ENCODE results near the gene IGF2R.
A peak's percentile ranks its signal among the peaks of the same experiment; 100 is the strongest.
"Not testable (repeated sequence)": the region's sequence is repeated elsewhere in the genome, so short reads cannot be mapped to it uniquely, and the experiment has no call there.

The IGF2R gene, protein sequence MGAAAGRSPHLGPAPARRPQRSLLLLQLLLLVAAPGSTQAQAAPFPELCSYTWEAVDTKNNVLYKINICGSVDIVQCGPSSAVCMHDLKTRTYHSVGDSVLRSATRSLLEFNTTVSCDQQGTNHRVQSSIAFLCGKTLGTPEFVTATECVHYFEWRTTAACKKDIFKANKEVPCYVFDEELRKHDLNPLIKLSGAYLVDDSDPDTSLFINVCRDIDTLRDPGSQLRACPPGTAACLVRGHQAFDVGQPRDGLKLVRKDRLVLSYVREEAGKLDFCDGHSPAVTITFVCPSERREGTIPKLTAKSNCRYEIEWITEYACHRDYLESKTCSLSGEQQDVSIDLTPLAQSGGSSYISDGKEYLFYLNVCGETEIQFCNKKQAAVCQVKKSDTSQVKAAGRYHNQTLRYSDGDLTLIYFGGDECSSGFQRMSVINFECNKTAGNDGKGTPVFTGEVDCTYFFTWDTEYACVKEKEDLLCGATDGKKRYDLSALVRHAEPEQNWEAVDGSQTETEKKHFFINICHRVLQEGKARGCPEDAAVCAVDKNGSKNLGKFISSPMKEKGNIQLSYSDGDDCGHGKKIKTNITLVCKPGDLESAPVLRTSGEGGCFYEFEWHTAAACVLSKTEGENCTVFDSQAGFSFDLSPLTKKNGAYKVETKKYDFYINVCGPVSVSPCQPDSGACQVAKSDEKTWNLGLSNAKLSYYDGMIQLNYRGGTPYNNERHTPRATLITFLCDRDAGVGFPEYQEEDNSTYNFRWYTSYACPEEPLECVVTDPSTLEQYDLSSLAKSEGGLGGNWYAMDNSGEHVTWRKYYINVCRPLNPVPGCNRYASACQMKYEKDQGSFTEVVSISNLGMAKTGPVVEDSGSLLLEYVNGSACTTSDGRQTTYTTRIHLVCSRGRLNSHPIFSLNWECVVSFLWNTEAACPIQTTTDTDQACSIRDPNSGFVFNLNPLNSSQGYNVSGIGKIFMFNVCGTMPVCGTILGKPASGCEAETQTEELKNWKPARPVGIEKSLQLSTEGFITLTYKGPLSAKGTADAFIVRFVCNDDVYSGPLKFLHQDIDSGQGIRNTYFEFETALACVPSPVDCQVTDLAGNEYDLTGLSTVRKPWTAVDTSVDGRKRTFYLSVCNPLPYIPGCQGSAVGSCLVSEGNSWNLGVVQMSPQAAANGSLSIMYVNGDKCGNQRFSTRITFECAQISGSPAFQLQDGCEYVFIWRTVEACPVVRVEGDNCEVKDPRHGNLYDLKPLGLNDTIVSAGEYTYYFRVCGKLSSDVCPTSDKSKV (N-terminal part only)

DNA sequence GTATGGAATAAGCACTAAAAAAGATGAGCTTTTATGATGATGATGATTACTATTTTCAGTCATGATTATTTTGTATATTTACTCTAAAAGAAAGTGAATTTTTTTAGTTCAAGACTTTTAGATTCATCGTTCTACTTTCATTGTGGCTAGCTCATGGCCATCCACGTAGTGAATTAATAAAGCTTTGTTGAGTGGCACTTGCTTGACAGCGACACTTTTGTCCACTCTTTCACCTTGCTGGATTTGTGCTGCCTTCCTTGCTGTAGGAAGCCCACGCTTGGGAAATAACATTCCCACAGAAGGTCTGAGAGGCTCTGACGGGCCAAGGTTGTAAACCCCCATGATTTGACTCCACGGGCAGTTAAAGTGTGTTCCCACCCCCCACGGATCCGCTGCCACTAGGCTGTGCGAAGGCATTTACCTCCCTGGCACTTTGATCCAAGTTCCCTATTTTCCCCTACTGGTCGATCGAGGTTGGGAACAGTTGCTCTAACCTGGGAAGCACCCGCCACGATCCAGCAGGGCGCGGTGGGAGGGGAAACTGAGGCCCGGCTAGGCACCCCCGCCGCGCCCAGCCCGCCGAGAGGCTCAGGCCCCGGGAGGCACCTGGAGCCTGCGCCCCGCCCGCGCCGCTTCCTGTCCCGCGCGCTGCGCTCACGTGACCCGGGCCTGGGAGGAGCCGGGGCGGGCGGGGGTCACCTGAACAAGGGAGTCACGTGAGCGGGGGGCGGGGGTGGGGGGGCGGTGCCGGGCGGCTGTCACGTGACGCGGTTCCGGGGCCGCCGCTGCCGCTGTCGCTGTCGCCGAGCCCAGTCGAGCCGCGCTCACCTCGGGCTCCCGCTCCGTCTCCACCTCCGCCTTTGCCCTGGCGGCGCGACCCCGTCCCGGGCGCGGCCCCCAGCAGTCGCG is at the start of gene IGF2R:
Gene IGF2R (plus strand): TSS at position 788 of the 909 bp plus-strand sequence. CDS start 165 bp downstream, outside the sequence.
- peak; percentile 72 for DNase-seq

DNA sequence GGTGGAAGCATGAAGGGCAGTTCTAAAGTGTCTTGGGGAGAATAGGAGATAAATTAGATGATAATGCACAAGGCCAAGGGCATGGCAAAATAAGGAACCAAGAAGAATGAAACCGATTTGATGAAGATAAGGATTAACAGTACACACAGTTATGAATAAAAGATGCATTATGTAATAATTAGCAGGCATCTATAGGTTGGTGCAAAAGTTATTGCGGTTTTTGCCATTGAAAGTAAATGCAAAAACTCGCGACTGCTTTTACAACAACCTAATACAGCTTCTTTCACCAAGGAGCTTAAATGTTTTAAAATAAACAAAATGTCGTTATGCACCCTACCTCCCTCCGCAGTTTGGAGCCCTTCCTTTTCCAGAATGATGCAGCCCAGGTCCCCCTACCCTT is 49.1 kb upstream of the IGF2R start:
- DNase-seq, result no peak

GRCh38 chr6:159924150-159924549 is 44.7 kb upstream of the IGF2R start:
- DNase-seq, result not testable (repeated sequence)

- no peak for DNase-seq
These were observed 42.2 kb upstream of the IGF2R start for GRCh38 chr6:159926542-159927203.

DNA sequence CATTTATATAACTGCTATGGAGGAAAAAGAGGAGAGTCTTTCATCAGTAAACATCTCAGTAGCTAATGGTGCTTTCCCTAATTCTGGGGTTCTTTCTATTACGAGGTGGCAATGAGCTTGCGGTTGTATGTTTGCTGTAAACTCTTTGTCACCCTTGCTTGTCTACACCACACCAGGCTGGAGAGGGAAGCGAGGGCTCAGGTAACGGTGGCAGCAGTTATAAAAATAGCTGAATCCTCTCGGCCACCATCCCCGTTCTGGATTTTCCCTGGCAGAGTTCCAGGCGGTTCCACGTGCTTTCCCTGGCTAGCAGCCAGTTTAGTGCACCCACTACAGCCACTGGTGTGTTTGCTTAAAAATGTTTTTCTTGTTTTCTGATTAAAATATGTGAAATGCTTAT is 39.1 kb upstream of the IGF2R start:
- DNase-seq, result no peak

DNA sequence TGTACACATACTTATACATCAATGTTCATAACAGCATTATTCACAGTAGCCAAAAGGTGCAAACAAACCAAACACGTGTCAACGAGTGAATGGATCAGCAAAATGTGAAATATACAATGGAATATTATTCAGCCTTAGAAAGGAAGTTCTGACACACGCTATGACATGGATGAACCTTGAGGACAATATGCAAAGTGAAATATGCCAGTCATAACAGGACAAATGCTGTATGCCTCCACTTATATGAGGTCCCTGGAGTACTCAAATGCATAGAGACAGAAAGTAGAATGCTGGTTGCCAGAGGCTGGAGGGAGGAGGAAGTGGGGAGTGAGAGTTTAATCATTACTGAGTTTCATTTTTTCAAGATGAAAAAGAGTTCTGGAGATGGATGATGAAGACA is 37.8 kb upstream of the IGF2R start:
- DNase-seq, result no peak

GRCh38 chr6:159931846-159932245 is 37.0 kb upstream of the IGF2R start:
- DNase-seq, result no peak

DNA sequence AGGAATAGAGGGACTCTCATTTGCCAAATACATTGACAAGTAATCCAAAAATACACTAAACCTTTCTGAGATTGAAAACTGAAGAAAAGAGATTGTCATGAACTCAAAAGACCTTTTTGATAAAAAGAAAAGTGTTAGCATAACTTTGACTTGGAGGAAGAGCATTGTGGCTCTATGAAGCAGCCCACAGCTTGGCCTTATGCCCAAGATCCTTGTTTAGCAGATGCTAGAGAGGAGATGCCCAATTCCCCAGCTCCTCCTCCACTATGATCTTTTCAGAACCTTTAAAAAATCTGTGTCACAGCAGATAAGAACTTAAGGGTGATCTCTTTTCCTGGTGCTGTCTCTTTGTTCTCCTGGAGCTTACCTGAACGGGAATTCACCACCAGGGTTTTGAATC is 35.8 kb upstream of the IGF2R start:
- no peak for DNase-seq

DNA sequence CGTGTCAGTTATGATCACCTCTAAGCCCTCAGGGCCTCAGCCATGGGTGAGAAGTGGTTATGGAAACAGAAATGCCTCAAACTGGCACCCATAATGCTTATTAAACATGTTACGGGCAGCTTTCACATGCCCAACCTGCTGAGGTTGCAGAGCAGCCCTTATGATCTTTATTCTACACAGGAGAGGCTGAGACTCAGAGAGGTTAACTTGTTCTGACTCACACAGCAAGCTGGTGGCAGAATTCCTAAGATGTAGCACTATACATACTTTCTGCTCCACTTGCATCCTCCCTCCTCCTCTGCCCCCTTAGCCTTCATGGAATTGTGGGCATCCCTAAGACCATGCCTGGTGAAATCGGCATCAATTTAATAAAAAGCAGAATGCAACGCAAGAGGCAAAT is 34.7 kb upstream of the IGF2R start:
- DNase-seq, result no peak

DNA sequence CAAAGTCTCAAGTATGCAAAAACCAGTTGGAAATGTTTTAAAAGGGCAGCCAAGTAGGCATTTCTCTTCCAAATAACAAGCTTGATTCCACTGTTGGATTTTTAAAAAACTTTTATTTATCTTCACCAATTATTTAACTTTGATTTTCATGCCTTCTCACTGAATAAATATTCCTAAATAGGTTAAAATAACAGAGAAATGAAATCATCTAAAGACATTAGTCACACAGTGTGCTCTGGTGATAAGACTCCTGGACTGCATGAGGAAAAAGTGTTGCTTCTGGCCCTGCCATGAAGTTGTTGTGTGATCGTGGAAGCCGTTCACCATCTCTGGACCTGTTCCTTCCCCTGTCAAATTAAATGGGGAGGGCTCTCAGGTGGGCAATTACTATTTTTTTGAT is 33.8 kb upstream of the IGF2R start:
- no peak for DNase-seq

- no peak for DNase-seq
These were observed 33.2 kb upstream of the IGF2R start for GRCh38 chr6:159935633-159936032.

DNA sequence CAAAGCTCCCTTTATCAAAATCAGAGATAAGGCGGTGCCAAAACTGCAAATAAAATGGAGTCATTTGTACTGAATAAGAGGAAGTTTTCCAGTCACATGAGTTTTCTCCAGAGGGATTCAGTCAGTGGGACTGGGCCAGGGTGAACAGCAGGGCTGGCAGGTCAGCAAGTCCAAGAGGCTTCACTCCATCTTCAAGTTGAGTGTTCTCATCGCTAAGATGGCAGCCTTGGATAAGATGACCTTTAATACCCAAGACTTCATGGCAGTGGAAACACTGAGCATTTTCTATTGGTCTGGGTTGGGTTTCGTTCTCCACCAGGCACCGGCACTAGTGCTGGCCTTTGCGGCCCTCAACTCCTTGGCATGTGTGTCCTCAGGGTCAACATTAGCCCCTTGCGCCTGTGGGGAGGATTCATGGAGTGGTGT is 29.3 kb upstream of the IGF2R start:
- no peak for DNase-seq

- DNase-seq, result no peak
These were observed 27.4 kb upstream of the IGF2R start for GRCh38 chr6:159941286-159942113.

GRCh38 chr6:159943101-159943632 is 25.7 kb upstream of the IGF2R start:
- no peak for DNase-seq

DNA sequence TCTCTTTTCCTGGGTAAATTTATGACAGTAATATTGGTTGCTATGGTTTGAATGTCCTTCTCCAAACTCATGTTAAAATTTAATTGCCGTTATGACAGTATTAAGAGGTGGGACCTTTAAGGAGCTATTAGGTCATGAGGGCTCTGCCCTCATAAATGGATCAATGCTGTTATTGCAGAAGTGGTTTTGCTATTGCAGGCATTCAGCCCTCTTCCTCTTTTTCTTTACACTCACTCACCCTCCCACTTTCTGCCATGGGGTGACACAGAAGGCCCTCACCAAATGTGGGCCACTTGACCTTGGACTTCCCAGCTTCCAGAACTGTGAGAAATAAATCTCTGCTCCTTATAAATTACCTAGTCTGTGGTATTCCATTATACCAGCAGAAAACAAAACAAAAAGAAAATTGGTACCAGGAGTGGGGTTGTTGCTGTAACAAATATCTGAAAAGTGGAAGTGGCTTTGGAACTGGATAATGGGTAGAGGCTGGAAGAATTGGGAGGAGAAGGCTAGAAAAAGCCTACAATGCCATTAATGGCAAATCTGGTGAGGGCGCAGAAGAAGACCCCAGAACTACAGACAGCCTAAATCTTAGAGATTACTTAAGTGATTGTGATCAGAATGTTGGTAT is 24.8 kb upstream of the IGF2R start:
- no peak for DNase-seq

GRCh38 chr6:159945801-159946392 is 23.0 kb upstream of the IGF2R start:
- DNase-seq, result no peak

- no peak for DNase-seq
These were observed 22.0 kb upstream of the IGF2R start for GRCh38 chr6:159946912-159947311.

- no peak for DNase-seq
These were observed 20.7 kb upstream of the IGF2R start for GRCh38 chr6:159948199-159948598.

DNA sequence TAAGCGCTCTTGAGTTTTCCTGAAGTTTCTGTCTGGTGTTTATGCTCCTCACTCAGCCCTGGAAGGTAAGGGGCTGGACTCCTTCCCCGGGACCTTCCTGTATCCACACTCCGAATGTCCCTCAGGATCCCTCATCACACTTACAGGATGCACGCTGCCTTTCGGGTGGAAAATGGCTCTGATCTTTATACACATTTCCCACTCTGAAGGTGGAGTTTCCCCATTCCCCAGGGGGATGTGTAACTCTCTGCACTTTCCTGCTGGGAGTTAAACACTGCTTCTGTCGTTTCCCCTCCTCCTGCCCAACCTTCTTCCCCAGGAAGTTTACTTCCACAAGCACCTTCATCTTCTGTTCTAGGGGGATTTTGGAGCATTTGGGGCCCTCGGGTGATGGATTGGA is 17.1 kb upstream of the IGF2R start:
- no peak for DNase-seq

Measured in NCI-H1417 treated with DMSO at 0.1 percent for 48 hours (cell line).